ENCODE results near the gene CRY1.

GRCh38 chr12:107094183-107094448 is 767 bp upstream of the CRY1 start:
- TF ChIP-seq FOSL2 (IDR thresholded peaks at IDR 0.05) (no peak), FOSL2 (CRISPR knock-in tag; IDR thresholded peaks at IDR 0.05) (no peak), NFE2L2 (conservative IDR thresholded peaks at IDR 0.05; ENCODE audit: low read length) (no peak), KDM5A (IDR thresholded peaks at IDR 0.05) (no peak), HOXB5 (CRISPR knock-in tag; IDR thresholded peaks at IDR 0.05) (no peak), RFX5 (IDR thresholded peaks at IDR 0.05) (no peak), CTCF (IDR thresholded peaks at IDR 0.05) (no peak), EP300 (IDR thresholded peaks at IDR 0.05) (no peak), ZNF302 (CRISPR knock-in tag; IDR thresholded peaks at IDR 0.05) (no peak)
